ENCODE data around the gene LIPC.

DNA sequence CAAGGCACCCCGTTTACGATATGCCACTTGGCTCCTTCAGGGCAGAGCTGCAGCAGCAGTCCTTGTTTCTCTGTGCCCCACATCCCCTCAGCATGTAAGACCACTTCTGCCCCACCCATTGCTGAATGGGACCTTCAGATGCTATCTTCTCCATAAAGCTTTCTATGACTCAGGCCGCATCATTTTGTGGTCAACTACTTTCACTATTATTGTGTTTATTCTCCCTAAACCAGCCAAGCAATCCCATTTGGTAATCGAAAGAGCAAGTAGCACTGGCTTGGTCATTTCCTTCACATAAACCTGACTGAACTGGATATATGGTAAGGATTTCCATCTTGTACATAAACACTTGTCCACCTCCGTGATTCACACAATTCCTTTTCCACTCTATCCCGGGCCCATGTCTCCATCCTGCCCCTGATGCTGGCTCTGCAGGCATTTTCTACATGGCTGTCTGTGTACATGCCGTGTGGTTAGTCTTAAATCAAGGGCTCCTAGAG lies 25.7 kb downstream of the LIPC start:
- TF ChIP-seq SNAI2 (CRISPR knock-in tag; IDR thresholded peaks at IDR 0.05), result no peak
- no peak for TF ChIP-seq ZFP30 (CRISPR knock-in tag; IDR thresholded peaks at IDR 0.05)
- TF ChIP-seq PPARA (CRISPR knock-in tag; IDR thresholded peaks at IDR 0.05; ENCODE audit: borderline replicate concordance), result no peak
- TF ChIP-seq, protein P1, sequence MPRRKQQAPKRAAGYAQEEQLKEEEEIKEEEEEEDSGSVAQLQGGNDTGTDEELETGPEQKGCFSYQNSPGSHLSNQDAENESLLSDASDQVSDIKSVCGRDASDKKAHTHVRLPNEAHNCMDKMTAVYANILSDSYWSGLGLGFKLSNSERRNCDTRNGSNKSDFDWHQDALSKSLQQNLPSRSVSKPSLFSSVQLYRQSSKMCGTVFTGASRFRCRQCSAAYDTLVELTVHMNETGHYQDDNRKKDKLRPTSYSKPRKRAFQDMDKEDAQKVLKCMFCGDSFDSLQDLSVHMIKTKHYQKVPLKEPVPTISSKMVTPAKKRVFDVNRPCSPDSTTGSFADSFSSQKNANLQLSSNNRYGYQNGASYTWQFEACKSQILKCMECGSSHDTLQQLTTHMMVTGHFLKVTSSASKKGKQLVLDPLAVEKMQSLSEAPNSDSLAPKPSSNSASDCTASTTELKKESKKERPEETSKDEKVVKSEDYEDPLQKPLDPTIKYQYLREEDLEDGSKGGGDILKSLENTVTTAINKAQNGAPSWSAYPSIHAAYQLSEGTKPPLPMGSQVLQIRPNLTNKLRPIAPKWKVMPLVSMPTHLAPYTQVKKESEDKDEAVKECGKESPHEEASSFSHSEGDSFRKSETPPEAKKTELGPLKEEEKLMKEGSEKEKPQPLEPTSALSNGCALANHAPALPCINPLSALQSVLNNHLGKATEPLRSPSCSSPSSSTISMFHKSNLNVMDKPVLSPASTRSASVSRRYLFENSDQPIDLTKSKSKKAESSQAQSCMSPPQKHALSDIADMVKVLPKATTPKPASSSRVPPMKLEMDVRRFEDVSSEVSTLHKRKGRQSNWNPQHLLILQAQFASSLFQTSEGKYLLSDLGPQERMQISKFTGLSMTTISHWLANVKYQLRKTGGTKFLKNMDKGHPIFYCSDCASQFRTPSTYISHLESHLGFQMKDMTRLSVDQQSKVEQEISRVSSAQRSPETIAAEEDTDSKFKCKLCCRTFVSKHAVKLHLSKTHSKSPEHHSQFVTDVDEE (CRISPR knock-in tag; IDR thresholded peaks at IDR 0.05), result no peak
- no peak for TF ChIP-seq ZFP3 (CRISPR knock-in tag; IDR thresholded peaks at IDR 0.05)
- TF ChIP-seq ZNF565 (CRISPR knock-in tag; conservative IDR thresholded peaks at IDR 0.05; ENCODE audit: low read depth), result no peak
- no peak for TF ChIP-seq ARNTL (CRISPR knock-in tag; IDR thresholded peaks at IDR 0.05; ENCODE audit: borderline replicate concordance, low read depth)
- TF ChIP-seq GLIS3 (CRISPR knock-in tag; IDR thresholded peaks at IDR 0.05), result no peak
- TF ChIP-seq, protein P2, sequence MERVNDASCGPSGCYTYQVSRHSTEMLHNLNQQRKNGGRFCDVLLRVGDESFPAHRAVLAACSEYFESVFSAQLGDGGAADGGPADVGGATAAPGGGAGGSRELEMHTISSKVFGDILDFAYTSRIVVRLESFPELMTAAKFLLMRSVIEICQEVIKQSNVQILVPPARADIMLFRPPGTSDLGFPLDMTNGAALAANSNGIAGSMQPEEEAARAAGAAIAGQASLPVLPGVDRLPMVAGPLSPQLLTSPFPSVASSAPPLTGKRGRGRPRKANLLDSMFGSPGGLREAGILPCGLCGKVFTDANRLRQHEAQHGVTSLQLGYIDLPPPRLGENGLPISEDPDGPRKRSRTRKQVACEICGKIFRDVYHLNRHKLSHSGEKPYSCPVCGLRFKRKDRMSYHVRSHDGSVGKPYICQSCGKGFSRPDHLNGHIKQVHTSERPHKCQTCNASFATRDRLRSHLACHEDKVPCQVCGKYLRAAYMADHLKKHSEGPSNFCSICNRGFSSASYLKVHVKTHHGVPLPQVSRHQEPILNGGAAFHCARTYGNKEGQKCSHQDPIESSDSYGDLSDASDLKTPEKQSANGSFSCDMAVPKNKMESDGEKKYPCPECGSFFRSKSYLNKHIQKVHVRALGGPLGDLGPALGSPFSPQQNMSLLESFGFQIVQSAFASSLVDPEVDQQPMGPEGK (CRISPR knock-in tag; IDR thresholded peaks at IDR 0.05; ENCODE audit: borderline replicate concordance), result no peak
- TF ChIP-seq, protein P3, sequence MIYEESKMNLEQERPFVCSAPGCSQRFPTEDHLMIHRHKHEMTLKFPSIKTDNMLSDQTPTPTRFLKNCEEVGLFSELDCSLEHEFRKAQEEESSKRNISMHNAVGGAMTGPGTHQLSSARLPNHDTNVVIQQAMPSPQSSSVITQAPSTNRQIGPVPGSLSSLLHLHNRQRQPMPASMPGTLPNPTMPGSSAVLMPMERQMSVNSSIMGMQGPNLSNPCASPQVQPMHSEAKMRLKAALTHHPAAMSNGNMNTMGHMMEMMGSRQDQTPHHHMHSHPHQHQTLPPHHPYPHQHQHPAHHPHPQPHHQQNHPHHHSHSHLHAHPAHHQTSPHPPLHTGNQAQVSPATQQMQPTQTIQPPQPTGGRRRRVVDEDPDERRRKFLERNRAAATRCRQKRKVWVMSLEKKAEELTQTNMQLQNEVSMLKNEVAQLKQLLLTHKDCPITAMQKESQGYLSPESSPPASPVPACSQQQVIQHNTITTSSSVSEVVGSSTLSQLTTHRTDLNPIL (CRISPR knock-in tag; IDR thresholded peaks at IDR 0.05; ENCODE audit: low read depth), result no peak
- TF ChIP-seq TCF4 (CRISPR knock-in tag; IDR thresholded peaks at IDR 0.05; ENCODE audit: borderline replicate concordance), result no peak
- TF ChIP-seq, protein P4, sequence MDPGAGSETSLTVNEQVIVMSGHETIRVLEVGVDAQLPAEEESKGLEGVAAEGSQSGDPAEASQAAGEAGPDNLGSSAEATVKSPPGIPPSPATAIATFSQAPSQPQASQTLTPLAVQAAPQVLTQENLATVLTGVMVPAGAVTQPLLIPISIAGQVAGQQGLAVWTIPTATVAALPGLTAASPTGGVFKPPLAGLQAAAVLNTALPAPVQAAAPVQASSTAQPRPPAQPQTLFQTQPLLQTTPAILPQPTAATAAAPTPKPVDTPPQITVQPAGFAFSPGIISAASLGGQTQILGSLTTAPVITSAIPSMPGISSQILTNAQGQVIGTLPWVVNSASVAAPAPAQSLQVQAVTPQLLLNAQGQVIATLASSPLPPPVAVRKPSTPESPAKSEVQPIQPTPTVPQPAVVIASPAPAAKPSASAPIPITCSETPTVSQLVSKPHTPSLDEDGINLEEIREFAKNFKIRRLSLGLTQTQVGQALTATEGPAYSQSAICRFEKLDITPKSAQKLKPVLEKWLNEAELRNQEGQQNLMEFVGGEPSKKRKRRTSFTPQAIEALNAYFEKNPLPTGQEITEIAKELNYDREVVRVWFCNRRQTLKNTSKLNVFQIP (CRISPR knock-in tag; IDR thresholded peaks at IDR 0.05; ENCODE audit: borderline replicate concordance, low read depth), result no peak

Measured in SK-N-SH treated with all-trans-retinoic acid at 6 μM for 48 hours (cell line).